Measurements from ENCODE around the gene SNCAIP.
"Not testable (repeated sequence)": the region's sequence is repeated elsewhere in the genome, so short reads cannot be mapped to it uniquely, and the experiment has no call there.

The SNCAIP gene

GRCh38 chr5:122312591-122313406, 762 bp downstream of the SNCAIP start:
- DNase-seq: peak in 25 of 56 donors; percentile 6 to 61 (median 31)

DNA sequence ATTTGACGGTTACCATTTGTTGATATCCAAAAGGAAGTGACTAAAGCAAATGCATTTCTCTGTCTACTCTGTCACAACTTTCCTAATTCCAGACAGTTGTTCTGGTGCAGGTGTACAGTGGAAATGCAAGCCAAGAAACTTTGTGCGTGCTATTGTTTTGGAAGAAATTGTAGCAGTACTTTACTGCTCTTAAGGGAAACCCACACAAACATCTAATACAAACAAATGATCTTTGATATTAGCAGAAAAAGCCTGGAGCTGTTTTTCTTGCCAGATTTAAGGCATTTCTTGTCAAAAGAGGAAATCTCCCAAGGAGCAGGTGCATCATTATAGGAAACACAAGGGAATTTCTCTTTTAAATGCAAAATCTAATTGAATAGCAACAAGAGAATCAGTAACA, 2.0 kb downstream of the SNCAIP start:
- DNase-seq: no peak

- no peak for DNase-seq
These were observed 3.5 kb downstream of the SNCAIP start for GRCh38 chr5:122315521-122315920.

GRCh38 chr5:122316656-122317055, 4.6 kb downstream of the SNCAIP start:
- DNase-seq: no peak

DNA sequence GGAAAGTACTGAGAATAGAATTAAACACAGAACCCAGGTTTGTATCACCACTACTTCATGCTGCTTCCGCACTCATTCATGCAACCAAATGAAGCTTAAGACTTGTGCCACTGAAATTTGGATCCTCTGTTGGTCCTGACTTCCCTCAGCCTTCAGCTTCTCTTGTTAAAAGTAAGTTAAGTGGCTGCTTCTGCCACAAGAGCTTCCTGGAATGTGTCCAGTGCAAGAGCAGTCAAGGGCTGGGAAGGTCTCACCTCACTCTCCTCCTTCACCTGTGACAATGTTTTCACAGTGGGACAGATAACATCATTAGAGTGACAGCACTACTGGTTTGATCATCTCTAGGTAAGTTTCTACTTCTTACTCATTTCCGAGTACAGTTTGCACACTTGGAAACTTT, 7.9 kb downstream of the SNCAIP start:
- no peak for DNase-seq

GRCh38 chr5:122321921-122322320, 9.9 kb downstream of the SNCAIP start:
- no peak for DNase-seq

DNA sequence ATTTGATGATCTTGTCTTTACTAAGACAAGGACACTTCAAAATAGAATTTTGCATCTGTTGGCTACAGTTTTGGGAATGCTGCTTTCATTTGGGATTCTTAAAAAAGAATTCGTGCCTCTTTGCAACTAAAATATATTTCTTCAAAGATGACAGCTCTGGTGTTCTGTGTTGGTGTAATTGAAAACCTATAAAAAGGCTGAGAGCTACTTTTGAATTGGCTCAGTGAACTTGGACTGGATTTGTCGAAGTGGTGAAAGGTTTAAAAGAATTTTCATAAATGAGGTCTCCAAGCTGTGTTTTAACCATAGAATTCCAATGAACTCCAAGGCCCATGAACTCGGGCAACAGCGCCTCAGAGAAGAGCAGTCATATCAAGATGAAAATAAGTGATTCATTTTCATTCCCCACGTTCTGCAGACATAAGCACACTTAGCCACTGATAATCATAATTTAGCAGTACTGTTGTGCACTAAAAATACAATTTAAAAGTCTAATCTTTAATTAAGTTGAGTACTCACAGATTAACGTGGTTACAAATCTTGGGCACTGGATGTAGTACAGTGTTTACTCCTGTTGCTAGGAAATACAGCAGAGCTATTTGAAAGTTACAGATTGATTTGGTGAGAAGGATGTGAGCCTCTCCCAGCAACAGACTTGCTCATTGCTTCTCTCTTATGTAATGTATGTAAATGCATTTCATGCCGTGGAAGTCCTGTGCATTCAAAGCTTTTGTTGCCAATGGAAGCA, 10.9 kb downstream of the SNCAIP start:
- peak in 1 of 56 donors; percentile 10 for DNase-seq

GRCh38 chr5:122323738-122324137, 11.7 kb downstream of the SNCAIP start:
- no peak for DNase-seq

DNA sequence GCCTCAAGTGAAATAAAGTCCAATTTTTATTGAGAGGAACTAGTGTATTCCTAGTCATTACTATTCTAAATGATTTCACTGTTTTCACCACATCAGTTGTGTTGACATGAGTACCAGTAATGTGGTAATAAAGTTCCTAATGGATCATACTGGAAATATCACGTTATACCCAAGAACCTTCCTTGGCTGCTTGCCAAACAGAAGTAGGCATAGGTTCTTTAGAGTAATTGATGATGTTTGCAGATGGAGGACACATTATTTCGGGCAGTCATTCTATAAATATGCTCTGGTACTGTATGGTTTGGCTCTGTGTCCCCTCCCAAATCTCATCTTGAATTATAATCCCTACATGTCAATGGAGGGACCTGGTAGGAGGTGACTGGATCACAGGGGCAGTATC, 15.1 kb downstream of the SNCAIP start:
- DNase-seq: no peak

GRCh38 chr5:122330881-122331280, 18.8 kb downstream of the SNCAIP start:
- DNase-seq: no peak

GRCh38 chr5:122332599-122333555, 20.8 kb downstream of the SNCAIP start:
- no peak for DNase-seq

DNA sequence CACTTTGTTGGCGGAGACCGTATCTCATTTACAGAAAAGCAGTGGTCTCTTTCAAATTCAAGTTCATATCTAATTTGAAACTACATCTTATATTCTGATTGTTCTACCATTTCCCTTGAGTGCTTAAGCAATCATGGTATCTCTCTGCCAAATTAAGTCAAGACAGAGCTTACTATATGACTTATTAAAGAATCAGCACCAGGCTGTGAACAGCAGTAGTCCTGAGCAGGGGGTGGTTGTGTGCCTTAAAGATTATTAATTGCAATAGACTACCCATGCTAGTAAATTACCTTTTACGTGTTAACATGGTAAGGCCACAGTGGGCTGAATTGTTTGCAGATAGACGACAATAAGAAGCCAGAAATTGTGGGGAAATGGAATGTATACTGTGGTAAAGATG, 21.5 kb downstream of the SNCAIP start:
- DNase-seq: no peak

- no peak for DNase-seq
These were observed 27.6 kb downstream of the SNCAIP start for GRCh38 chr5:122339591-122339990.

GRCh38 chr5:122341087-122341486, 29.1 kb downstream of the SNCAIP start:
- DNase-seq: no peak

DNA sequence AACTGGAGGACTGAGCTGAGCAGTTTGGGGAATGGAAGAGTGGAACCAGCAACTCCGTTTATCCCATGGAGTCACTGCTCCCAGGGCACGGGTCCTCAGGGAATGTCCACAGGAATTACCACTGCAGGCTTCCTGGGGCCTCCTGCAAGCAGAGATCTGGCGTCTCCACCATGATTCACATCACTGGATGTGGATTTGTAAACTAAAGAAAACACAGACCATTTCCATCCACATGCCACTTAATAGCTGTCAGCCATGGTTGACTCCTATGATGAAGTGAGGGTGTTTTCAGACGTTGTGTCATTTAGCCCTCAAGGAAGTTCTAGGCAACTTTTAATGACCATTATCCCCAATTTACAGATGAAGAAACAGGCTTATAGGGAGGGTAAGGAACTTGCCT, 30.2 kb downstream of the SNCAIP start:
- DNase-seq: no peak

DNA sequence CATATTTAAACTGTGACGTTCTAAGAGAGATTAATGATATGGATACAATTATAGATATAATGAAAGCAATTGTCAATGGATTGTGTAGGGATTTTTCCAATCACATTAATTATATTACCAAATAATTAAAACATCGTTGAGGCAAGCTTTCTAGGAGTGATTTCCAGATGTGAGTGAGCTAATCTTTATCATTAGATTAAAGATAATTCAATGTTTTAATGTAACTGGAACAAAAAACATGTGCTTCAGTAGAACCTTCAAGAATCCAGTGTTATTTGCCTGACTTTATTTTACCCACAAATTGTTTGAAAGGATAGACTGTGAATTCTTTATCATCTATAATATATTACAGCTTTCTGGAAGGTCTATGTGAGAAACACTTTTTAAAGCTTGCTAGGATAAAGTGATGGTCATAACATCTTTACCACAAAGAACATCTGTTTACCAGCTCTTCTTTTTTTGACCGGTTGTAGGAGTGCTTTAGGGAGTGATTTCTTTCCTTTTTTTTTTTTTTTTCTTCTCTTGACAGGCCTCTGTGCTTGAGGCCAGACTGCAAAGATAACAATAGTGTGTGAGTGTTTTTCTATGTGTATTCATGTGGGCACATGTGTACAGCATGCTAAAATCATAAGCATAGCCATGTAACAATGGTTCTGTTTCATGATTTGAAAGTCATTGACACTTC, 35.0 kb downstream of the SNCAIP start:
- DNase-seq: no peak

DNA sequence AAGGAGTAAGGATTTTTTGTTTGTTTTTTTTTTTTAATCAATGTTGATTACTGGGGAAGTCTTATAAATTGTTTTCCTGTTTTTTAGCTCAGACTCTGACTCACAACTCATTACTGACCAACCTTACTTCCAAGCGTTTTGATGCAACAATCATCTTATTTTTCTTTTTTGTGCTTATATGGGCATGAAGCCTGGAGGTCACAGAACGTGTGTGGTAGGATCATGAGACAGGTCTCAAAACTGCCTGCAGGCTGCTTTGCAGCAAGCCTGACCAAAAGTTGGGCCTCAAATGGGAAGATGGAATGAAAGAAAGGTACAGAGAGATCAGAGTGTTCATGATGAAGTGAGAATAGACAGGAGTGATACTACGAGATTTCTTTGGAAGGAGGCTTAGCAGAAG, 38.5 kb downstream of the SNCAIP start:
- no peak for DNase-seq

GRCh38 chr5:122351416-122352157, 39.5 kb downstream of the SNCAIP start:
- peak in 1 of 56 donors; percentile 3 for DNase-seq

DNA sequence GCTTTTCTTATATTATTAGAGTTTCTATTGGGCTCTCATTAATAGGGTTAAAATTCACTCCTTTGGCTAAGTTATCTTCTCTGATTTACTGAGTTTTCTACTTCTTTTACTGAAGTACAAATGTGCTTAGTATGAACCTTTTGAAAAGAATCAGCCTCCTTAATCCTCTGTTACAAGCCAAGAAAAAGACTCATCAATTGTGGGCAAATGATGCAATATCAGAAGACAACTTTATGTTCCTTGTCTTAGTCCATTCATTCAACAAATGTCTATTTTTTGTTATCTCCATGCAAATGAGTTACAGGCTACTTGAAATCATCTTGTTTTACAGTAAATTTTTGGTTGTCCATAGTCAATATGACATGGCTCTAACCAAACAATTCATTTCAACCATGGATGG, 40.3 kb downstream of the SNCAIP start:
- DNase-seq: no peak

GRCh38 chr5:122353361-122353760, 41.3 kb downstream of the SNCAIP start:
- not testable (repeated sequence) for DNase-seq

Data from amygdala (tissue), 56 donors.